Measurements from ENCODE around the gene TMEM120B.

Gene TMEM120B

GRCh38 chr12:121826318-121827150, 114.0 kb downstream of the TMEM120B start:
- Histone ChIP-seq H3K9me3 (ENCODE audit: severe bottlenecking) (no peaks in the 10 kb centered on the region), H3K36me3 (peaks cover 71% of the 10 kb centered on the region), H3K27ac (no peak overlapping the region), H3K4me3 (ENCODE audit: low read depth, low read length) (no peak overlapping the region), H3K27me3 (ENCODE audit: insufficient read depth, low read depth, severe bottlenecking) (no peaks in the 10 kb centered on the region)
- DNase-seq, result no peak
- TF ChIP-seq CTCF (IDR thresholded peaks at IDR 0.05; ENCODE audit: low read depth, low read length), result no peak

GRCh38 chr12:121827351-121828099, 115.0 kb downstream of the TMEM120B start:
- H3K36me3 ChIP-seq, result peaks cover 65% of the 10 kb centered on the region
- no peak overlapping the region for H3K27ac ChIP-seq
- H3K9me3 ChIP-seq (ENCODE audit: severe bottlenecking), result no peaks in the 10 kb centered on the region
- no peaks in the 10 kb centered on the region for H3K27me3 ChIP-seq (ENCODE audit: insufficient read depth, low read depth, severe bottlenecking)
- no peak overlapping the region for H3K4me3 ChIP-seq (ENCODE audit: low read depth, low read length)
- DNase-seq, result no peak
- peak; percentile 26; the same call in 1 of the 2 replicates for TF ChIP-seq CTCF (IDR thresholded peaks at IDR 0.05; ENCODE audit: low read depth, low read length)

GRCh38 chr12:121828306-121828705, 115.8 kb downstream of the TMEM120B start:
- no peaks in the 10 kb centered on the region for H3K27me3 ChIP-seq (ENCODE audit: insufficient read depth, low read depth, severe bottlenecking)
- H3K36me3 ChIP-seq, result peaks cover 63% of the 10 kb centered on the region

GRCh38 chr12:121828826-121829225, 116.3 kb downstream of the TMEM120B start:
- H3K9me3 ChIP-seq (ENCODE audit: severe bottlenecking), result no peaks in the 10 kb centered on the region
- H3K4me3 ChIP-seq (ENCODE audit: low read depth, low read length), result no peak overlapping the region
- peaks cover 58% of the 10 kb centered on the region for H3K36me3 ChIP-seq
- no peak overlapping the region for H3K27ac ChIP-seq
- DNase-seq, result no peak
- TF ChIP-seq CTCF (IDR thresholded peaks at IDR 0.05; ENCODE audit: low read depth, low read length), result no peak
- H3K27me3 ChIP-seq (ENCODE audit: insufficient read depth, low read depth, severe bottlenecking), result no peaks in the 10 kb centered on the region

More at GRCh38 chr12:121828306-121828705, 115.8 kb downstream of the TMEM120B start:
- TF ChIP-seq CTCF (IDR thresholded peaks at IDR 0.05; ENCODE audit: low read depth, low read length), result no peak
- no peak for DNase-seq
- Histone ChIP-seq H3K9me3 (ENCODE audit: severe bottlenecking) (no peaks in the 10 kb centered on the region), H3K4me3 (ENCODE audit: low read depth, low read length) (no peak overlapping the region), H3K27ac (no peak overlapping the region)

- no peak for TF ChIP-seq CTCF (IDR thresholded peaks at IDR 0.05; ENCODE audit: low read depth, low read length)
Observed at GRCh38 chr12:121829250-121829918, 116.8 kb downstream of the TMEM120B start.

More at GRCh38 chr12:121829250-121829918, 116.8 kb downstream of the TMEM120B start:
- Histone ChIP-seq H3K9me3 (ENCODE audit: severe bottlenecking) (no peaks in the 10 kb centered on the region), H3K27ac (no peak overlapping the region), H3K36me3 (peaks cover 52% of the 10 kb centered on the region), H3K4me3 (ENCODE audit: low read depth, low read length) (no peak overlapping the region), H3K27me3 (ENCODE audit: insufficient read depth, low read depth, severe bottlenecking) (no peaks in the 10 kb centered on the region)
- no peak for DNase-seq

All from WERI-Rb-1 (cell line).